ENCODE measurements around the gene ODF2.
A peak's percentile ranks its signal among the peaks of the same experiment; 100 is the strongest.
"Not testable (repeated sequence)": the region's sequence is repeated elsewhere in the genome, so short reads cannot be mapped to it uniquely, and the experiment has no call there.

The ODF2 gene

DNA sequence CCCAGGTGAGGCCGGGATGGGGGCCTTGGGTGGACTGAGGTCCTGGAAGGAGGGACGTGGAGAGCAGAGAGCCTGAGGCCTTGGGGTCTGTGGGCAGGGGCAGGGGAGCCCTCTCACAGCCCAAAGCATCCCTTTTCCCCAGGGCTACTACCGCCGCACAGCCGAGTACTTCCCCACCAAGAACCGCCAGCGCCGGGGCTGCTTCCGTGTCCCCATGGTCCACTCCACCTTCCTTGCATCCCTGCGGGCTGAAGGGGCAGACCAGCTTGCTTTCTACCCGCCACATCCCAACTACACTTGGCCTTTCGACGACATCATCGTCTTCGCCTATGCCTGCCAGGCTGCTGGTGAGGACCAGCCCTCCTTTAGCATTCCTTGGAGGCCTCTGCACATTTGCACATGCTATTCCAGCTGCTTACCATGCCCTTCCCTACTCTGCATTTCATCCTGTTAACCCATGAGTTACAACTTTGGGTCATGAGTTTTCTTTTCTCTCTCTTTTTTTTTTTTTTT is 31.5 kb upstream of the ODF2 start:
- no peak for DNase-seq

DNA sequence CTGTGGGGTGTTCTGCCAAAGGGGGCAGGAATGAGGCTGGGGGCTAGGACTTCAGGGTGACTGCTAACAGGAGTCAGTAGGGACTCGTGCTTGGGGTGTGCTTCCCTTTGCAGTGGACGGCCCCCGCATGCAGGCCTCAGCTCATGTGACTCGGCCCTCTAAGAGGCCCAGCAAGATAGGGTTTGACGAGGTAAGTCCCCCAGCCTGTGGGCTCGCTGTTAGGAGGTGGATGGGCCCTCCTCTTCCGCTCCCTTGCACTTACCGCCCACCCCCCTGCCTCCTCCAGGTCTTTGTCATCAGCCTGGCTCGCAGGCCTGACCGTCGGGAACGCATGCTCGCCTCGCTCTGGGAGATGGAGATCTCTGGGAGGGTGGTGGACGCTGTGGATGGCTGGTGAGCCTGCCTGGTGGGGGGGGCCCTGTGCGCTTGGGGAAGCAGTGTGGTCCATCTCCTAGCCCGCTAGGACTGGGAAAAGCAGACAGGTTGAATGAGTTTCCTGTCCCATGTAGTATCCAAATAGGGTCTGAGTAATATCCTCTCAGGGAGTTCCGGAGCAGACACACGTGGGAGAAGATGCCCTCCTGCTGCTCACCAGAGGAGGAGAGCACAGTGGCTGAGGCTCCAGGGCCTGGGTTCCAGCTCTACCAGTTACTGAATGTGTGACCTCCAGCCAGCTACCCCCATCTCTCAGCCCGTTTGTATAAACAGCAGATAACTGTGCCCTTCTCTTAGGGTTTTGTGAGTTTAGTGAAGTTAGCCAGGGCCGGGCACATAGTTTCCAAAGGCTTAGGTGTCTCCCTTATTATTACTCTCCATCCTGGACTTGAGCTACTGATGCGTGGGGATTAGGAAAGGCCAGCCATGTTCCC is 26.9 kb upstream of the ODF2 start:
- no peak for DNase-seq

DNA sequence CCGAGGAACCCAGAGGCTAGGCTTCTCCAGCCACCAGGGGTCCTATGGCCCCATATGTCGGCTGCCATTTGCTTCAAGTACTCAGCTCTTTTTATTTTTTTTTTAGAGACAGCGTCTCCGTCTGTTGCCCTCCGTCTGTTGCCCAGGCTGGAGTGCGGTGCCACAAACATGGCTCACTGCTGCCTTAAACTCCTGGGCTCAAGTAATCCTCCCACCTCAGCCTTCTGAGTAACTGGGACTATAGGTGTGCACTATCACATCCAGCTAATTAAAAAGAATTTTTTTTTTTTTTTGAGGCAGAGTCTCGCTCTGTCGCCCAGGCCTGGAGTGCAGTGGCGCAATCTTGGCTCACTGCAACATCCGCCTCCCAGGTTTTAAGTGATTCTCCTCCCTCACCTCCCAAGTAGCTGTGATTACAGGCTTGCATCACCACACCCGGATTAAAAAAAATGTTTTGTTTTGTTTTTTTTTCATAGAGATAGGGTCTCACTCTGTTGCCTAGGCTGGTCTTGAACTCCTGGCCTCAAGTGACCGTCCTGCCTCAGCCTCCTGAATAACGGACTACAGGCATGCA is 26.2 kb upstream of the ODF2 start:
- no peak for DNase-seq

DNA sequence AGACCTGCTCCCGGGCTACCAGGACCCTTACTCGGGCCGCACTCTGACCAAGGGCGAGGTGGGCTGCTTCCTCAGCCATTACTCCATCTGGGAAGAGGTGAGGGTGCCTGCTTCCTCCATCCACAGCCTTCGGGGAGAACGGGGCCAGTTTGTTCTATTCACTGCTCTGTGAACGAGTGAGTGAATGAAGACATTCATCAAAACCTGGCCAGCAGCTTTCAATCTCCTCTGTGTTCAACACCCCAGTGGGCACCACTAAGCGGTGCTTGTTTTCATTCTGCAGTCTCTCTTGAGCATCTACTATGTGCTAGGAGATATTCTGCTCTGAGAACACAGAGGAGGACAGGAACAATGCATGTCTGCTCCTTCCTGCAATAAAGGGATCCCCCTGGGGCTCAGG is 24.6 kb upstream of the ODF2 start:
- no peak for DNase-seq

DNA sequence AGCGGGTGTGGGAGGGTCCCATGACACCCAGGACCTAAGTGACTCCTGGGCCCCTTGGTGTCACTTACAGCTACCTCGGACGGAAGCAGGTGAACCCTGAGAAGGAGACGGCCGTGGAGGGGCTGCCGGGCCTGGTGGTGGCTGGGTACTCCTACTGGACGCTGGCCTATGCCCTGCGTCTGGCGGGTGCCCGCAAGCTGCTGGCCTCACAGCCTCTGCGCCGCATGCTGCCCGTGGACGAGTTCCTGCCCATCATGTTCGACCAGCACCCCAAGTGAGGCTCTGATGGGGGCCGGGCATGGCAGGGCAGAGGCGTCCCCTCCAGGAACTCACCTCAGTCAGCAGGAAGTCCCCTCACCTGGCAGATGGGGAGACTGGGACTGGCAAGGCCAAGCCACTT is 21.5 kb upstream of the ODF2 start:
- no peak for DNase-seq

DNA sequence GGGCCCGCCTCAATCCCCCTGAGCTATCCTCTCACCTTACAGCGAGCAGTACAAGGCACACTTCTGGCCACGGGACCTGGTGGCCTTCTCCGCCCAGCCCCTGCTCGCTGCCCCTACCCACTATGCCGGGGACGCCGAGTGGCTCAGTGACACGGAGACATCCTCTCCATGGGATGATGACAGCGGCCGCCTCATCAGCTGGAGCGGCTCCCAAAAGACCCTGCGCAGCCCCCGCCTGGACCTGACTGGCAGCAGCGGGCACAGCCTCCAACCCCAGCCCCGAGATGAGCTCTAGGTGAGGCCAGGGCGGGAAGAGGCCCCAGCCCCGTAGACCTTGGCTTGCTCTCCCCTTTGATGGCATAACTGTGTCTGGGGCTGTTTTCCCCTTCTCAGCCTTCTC is 20.2 kb upstream of the ODF2 start:
- DNase-seq, result no peak

DNA sequence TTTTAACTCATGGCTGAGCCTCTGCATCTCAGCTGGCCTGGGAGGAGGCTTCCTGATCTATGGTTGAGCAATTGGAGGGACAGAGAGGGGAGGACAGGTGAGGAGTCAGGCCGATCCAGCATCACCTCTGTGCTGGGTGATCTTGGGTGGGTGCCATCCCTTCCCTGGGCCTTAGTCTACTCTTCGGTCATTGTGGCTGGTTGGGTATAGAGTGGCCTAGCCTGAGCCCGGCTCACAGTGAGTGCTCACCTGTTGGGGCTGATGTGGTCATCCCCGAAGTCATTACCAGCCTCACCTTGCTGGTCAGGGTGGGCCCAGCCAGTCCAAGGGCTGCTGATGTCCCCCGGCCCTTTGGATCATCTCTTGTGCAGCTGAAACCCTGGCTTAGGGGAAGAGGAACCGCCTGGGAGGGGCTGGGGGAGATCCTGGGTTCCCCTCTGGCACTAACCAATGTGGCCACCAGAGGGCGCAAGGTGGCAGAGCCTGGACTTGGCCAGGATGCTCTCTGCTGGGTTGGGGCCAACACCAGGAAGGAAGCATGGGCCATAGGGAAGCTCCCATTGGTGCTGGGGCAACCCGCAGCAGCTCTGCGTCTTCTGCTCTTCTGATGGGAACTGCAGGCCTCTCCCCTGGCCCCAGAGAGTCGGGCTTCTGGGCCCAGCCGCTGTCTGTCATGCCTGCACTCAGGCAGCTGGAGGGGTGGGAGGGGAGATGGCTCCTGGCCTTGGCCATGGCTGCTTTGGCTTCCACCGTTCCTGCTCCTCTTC is 17.3 kb upstream of the ODF2 start:
- peak; percentile 57 for DNase-seq

DNA sequence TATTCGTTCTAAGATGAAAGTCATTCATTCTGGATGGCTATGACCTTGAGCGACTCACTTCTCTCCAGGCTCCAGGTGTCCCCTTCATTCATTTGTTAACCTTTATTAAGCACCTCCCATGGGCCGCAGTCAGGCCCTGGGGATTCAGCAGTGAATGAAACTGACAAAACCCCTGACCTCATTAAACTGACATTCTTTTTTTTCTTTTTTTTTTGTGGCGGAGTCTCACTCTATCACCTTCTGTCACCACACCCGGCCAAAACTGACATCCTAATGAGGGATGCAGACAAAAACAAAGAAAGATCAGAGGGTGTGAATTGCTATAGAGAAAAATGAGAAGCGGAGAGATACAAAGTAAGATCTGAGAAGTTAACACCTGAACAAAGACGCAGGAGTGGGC is 16.5 kb upstream of the ODF2 start:
- DNase-seq, result no peak

DNA sequence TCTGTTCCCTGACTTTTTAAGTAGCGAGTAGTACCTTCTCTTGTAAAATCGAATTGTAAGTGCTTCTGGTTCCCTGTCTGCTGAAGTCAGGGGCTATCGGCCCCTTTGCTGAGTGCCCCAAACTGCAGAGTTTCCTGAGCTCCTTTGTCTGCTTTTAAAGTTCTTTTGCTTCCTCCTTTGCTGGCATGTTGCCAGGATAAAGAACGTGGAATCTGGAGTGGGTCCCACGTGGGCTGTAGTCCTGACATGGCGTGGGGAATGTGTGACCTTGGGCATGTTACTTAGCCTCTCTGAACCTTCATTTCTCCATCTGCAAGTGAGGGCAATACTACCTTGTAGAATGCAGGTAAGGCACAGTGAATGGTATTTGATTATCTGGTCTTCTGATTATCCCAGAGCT is 13.7 kb upstream of the ODF2 start:
- no peak for DNase-seq

DNA sequence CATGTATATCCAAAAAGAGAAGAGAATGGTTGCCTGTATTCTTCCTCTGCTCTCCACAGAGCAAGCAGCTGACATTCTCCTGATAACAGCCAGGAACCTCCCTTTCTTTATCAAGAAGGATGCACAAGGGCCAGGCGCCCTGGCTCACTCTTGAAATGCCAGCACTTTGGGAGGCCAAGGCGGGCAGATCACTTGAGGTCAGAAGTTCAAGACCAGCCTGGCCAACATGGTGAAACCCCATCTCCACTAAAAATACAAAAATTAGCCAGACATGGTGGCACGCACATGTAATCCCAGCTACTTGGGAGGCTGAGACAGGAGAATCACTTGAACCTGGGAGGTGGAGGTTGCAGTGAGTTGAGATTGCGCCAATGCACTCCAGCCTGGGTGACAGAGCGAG is 9.3 kb upstream of the ODF2 start:
- DNase-seq, result not testable (repeated sequence)

DNA sequence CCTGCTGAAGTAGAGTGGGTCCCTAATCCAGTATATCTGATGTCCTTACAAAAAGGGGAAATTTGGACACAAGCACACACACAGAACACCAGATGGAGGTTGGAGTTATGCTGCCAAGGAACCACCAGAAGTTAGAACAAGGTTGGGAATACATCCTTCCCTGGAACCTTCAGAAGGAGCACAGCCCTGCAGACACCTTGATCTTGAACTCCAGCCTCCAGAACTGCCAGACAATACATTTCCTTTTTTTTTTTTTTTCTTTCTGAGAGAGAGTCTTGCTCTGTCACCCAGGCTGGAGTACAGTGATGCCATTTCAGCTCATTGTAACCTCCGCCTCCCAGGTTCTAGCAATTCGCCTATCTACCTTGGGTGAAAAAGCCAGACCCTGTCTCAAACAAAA is 7.1 kb upstream of the ODF2 start:
- DNase-seq, result no peak

DNA sequence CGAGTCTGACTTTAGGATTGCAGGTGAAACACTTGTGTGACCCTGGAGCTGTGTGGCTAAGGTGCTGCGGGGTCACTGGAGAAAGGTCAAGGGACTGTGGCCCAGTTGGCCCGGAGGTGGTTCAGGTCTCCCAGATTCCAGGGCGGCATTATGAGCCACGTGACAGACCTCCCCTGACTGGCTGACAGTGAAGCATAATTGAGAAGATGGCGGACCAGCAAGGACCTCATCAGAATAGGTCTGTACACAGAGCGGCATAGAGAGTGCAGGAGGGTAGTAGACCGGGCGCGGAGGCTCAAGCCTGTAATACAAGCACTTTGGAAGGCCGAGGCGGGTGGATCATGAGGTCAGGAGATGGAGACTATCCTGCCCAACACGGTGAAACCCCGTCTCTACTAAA is 815 bp upstream of the ODF2 start:
- no peak for DNase-seq

DNA sequence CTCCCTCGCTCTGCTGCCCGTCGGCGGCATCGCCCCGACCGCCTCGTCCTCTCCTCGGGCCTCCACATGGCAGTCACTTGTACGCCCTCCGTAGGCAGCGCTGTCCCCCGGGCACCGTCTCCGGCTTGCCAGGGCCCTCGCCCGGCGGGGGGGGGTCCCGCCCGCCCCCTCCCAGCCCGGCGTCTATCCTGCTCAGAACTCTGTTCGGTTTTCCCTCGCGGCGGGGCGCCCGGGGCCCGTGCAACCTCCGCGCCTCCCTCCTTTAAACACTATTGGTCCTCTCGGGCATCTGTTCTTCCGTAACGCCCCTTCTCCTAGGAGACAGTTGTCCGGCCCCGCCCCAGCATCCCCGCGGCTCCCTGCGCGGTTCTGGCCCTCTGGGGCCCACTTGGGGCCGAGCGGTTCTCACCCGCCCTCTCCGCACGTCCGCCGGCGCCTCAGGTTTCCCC is 831 bp downstream of the ODF2 start:
- peak; percentile 64 for DNase-seq

DNA sequence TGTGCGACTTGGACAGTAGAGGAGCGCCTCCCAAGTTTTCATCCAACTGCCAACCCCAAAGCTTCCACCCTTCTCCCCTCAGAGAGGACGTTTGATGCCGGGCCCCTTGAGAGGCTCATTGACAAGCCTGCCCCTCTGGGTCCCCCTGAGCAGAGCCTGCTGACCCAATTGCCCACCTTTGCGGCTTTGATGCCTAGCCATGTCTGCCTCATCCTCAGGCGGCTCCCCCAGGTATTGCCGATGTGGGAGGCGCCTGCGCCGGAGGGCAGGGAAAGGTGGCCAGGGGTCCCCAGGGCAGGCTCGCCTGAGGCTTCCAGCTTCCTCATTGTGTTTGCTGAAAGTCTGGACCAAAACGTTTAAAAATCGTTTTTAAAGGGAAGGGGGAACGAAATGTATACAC is 1.4 kb downstream of the ODF2 start:
- no peak for DNase-seq

DNA sequence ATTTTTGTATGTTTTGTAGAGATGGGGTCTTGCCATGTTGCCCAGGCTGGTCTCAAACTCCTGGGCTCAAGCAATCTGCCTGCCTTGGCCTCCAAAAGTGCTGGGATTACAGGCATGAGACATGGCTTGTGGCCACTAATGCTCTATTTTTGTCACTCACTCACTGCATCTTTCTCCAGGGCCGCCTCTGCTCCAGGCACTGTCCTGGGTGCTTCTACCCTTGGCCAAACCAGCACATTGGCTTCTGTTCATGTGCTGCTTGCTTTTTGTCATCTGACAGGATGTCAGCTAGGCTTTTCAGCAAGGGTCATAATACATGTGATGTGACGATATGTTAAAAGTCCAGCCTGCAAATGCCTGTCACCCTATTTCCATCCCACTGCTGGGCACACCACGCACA is 3.2 kb downstream of the ODF2 start:
- DNase-seq, result no peak

DNA sequence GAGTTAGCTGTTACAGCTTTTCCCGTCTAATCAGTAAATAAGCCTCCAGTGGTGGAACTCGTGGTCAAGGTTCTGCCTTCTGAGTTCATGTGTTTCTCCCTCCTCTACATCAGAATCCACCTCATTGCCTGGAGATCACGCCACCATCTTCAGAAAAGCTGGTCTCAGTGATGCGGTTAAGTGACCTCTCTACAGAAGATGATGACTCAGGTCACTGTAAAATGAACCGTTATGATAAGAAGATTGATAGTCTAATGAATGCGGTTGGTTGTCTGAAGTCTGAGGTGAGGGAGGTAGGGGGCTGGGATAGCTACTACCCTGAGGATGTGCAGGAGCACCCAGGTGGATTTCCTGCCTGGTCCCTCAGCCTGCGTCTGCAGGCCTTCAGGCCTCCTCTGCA is 13.3 kb downstream of the ODF2 start:
- DNase-seq, result no peak

DNA sequence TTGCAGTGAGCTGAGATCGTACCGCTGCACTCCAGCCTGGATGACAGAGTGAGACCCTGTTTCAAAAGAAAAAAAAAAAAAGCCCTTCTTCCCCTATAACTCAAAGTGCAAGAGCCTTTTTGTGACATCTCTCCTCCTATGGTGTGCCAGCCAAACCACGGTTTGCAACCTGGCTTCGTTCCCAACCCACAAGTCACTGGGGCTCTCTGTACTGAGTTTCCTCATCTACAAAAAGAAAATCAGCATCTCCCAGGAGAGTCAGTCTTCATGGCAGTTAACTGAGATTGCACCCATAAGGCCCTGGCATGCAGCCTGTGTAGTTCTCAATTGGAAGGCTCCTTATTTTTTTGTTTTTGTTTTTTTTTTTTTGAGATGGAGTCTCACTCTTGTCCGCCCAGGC is 14.8 kb downstream of the ODF2 start:
- DNase-seq, result no peak

DNA sequence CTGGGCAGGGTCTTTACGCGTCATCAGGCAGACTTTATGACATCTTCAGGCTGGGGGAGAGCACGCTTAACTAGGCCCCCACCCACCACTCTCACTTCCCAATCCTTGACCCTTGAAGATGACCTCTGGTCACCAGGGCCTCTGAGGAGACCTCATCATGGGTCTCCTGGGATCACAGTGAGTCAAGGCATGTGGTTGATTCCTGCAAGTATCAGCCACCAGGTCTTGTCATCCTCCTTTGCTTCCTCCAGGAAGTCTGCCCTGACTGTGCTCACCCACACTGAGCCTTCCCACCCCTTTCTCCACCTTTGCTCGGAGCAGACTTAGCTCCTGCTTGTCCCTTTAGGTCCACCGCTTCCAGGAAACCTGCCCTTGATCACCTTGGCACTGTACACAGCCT is 17.3 kb downstream of the ODF2 start:
- no peak for DNase-seq

DNA sequence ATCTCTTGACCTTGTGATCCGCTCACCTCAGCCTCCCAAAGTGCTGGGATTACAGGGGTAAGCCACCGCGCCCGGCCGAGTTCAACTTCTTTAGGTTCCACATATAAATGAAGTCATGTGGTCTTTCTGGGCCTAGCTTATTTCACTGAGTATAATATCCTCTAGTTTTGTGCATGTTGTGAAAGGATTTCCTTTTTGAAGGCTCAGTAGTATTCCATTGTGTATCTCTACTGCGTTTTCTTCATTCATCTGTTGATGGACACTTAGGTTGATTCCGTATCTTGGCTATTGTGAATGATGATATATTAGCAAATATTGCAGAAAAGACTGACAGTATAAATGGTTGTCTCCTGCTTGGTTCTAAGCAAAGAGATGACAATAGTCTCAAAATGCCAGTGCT is 20.1 kb downstream of the ODF2 start:
- DNase-seq, result no peak

DNA sequence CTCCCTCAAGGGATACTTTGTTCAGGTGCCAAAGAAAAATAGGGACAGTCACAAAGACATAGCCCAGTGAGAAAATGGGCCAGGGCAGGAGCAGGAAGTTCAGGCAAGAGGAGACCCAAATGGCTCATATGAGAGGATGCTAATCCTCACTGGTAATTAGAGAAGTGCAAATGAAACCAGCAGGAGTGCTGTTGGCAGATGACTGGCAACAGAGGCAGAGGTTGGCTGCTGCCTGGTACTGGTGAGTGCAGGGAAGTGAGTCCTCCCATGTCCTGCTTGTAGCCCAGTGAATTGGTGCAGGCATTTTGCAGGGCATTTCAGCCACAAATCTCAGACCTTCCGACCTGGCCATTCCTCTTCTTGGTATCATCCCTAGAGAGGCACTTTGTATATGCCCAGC is 23.5 kb downstream of the ODF2 start:
- no peak for DNase-seq

DNA sequence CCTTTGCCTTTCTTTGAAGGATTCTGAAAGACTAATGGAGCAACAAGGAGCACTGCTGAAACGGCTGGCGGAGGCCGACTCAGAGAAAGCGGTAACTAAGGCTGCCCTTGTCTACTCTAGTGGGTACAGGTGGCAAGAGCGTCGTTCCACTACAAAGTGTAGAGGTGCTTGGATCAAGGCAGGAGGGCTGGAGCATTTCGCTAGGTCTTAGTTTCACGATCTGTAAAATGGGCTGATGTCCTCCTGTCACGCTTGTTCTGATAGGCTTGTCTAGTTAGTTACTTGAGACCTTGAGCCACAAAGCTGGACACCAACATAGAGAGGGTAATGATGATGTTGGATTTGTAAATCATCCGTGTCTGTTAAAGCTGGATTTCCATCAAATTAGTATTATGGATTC is 25.8 kb downstream of the ODF2 start:
- no peak for DNase-seq

DNA sequence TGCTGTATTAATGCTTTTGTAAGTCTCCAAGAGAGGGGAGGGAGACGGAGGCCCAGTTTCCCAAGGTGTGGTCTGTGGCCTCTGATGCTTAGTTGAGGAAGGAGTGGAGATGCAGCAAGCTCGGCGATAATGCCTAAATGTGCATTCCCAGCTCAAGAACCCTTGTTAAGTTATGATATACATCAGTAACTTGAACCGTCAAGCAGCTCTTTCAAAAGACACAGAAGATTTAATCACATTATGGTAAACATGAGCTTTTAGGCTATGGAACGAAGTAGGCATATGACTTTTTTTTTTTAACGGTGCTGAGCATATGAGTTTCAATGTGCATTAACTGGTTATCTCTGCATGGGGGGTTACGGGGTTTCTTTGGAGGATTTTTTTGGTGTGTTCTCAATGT is 26.4 kb downstream of the ODF2 start:
- no peak for DNase-seq

DNA sequence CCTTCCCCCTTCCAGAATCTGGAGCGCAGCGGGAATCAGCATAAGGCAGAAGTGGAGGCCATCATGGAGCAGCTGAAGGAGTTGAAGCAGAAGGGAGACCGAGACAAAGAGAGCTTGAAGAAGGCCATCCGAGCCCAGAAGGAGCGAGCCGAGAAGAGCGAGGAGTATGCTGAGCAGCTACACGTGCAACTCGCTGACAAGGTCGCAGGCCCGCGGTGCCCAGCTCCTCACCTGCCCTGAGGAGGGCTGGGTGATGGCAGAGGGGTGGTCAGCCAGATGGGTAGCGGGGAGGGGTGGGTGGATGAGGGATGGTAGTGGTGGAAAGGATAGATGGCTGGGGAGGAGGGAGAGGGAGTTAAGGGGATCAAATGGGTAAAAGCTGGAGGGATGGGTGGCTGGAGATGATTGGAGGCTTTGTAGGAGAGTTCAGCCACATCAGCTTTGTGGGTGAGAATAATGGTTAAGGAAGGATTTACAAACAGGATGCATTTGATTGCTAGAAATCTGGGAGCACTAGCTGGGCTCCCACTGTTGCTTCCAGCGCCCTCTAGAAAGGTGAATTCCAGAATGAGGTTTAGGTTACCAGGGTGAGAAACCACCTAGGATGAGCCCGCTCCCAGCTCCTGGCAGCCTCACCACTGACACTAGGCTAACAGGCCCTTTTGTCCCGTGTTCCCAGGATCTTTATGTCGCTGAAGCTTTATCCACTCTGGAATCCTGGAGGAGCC is 29.0 kb downstream of the ODF2 start:
- DNase-seq, result no peak
